GM18499 (cell line): Measurements from ENCODE around the gene STBD1.
"Not testable (repeated sequence)": the region's sequence is repeated elsewhere in the genome, so short reads cannot be mapped to it uniquely, and the experiment has no call there.

Experiments used
- ATAC-seq: cut with Tn5 transposase; IDR thresholded peaks from one replicate; pipeline ENCODE4 v1.9.1; 2021; ENCODE audit warnings: moderate number of reproducible peaks; ENCODE audit not compliant: insufficient read depth, unreplicated experiment

The STBD1 gene

DNA sequence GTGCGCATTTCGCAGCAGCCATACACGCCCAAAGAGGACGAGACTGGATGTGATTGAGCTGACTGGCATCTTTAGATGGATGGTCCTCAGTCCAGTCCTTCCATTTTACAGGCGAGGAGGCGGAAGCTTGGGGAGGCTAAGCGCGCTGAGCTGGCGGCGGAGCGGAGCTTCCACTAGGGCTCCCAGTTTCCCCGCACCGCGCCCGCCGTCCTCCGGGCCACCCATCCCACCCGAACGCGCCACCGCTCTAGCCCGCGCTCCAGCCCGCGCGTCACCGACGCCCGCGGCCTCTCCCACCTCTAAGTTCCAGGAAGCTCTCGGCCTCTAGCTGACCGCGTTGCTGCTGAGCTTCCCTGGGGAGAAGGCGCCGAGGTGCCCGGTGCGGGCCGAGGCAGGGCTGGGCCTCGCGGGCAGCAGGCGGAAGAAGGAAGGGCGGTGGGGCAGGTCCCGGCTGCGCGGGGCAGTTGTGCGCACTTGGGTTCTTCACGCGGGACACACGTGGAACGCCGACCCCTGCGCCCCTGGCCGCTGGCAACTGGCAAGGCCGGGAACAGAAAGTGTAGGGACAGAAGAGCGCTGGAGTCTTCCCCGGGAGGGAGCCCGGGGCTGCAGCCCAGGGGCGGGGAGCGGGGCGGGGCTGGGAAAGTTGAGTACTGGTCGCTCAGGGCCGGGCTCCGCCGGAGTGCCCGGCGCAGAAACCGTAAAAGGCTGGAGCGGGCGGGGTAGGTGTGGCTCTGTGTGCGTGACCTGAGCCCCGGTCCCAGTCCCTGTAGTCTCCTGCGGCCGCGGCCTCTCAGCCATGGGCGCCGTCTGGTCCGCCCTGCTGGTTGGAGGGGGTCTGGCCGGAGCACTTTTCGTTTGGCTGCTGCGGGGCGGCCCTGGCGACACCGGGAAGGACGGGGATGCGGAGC is at the start of gene STBD1:
Gene STBD1 (plus strand): TSS at position 763 of the 911 bp plus-strand sequence. CDS start 37 bp downstream, at position 800.
- ATAC-seq = no peak

DNA sequence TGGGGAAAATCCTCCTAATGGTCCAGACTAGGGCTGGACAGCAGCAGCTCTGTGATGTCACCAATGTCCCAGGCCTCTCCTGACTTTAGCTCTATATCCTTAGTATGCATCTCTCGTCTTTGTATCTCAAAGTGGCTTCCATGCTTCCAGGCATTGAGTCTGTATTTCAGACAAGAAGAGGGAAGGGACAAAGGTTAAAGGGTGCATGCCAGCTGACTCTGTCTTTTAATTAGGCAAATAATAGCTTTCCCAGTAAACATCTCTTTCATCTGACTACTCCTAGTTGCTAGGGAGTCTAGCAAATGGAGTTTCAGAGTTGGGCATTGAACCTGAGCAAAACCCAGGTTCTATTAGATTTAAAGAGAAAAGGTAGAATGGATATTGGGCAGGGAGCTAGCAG is 49.6 kb upstream of the STBD1 start:
- ATAC-seq = no peak

DNA sequence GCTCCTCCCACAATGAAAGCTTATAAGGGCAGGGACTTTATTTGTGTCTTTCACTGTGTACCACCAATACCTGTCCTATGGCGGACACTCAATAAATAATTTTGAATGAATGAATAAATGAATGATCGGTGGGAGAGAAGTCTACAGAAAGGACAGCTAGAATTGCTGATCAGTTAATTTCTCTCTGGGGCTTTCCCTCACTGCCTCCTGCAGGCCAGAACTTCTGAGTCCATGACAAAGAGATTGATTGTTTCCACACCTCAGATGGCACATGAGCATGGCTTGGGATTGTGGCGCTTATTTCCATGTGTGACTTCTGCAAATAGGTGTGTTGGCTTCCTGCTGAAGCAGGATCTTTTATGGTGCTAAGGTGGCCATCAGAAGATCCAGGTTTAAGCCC is 48.7 kb upstream of the STBD1 start:
- ATAC-seq = no peak

DNA sequence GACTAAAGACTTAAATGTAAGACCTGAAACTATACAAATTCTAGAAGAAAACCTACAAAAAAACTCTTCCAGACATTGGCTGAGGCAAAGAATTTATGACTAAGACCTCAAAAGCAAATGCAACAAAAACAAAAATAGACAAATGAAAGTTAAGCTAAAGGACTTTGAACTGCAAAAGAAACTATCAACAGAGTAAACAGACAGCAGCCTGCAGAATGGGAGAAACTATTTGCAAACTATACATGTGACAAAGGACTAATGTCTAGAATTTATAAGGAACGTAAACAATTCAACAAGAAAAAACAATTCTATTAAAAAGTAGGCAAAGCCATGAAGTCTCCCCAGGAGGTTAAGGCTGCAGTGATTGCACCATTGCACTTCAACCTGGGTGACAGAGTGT is 46.0 kb upstream of the STBD1 start:
- no peak for ATAC-seq

DNA sequence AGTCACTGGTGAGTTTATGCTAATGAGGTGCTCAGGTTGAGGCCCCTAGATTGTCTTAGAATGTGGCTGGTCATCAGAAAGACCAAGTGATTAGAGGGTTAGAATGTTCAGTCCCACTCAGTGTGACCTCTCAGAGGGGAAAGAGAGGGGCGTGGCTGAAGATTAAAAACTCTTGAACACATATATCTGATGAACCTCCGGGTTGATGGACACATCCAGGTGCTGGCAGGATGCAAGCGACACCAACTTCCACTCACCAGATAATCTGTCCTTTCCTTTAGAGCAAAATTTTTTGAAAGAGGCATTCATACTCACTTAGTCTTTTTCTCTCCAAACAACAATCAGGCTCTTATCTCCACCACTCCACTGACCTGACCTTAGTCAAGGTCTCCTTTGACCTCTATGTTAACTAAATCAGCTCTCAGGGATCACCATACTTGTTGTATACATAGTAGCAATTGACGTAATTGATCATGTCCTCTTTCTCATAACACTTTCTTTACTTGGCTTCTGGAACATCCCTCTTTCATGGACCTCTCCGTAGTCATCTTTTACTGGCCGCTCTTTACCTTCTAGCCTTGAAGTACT is 40.8 kb upstream of the STBD1 start:
- ATAC-seq = no peak

DNA sequence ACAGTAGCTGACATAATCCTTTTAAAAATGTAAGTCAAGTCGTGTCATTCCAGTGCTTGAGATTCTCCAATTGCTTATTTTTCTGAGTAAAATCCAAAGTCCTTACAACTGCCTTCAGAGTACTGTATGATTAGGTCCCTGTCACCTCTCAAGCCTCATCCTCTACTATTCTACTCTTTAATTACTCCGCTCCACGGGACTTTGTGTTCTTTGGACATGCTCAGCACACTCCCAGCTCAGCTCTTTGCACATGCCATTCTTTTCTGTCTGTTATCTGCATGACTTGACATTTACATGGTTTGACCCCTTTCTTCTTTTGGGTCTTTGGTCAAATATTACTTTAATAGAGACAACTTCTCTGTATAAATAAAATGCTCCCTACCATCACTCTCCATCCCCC is 39.9 kb upstream of the STBD1 start:
- no peak for ATAC-seq

DNA sequence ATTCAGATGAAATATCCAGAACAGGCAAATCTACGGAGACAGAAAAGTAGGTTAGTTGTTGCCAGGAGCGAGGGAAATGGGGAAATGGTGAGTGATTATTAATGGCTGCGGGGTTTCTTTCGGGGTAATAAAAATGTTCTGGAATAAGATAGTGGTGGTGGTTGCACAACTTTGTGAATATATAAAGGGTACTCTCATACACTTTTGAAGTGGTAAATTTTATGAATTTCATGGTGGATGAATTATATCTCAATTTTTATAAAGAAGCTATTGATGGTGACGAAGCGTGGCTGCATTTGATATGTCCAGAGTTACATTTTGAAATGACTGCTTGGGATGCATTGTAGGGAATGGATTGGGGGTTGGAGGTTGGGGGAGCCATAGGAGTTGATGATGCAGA is 38.7 kb upstream of the STBD1 start:
- no peak for ATAC-seq

DNA sequence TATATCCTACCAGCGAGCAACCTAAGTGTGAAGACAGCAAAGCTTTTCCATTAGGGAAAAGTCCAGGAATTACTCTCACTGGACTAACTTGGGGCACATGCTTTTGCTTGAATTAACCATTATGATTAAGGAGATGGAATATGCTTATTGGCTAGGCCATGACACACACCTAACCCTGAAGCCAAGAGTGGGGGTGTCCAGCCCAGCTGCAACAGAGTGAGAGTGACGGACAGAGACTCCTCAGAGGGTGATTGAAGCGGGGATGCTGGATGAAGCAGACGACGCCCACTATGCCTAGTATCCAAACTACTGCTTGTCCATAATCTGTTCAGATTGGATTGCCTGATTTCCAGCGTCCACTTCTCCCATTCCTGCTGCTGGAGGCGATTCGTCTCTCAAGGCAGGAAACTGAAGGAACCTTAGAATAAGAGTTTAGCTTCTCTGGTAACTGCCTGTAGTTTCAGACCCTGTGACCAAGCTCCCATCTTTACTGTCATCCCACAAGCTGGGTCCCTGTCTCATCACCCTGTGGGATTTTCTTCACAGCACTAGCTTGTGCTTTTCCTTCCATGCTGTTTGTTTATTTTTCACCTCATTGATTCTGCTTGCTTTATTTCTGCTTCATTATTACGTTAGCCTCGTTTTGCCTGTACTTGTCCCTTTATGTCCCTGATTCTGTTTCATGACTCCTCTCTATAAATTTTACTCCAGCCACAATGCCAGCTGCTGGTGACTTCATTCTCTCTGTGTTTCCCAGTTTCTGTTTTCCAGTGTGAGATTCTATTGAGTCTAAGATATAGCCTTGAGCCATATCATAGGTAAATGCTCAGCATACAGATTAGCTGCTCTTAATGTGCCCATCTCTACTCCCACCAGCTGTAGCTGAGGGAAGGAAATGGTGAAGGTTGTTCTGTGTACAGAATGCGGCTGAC is 36.0 kb upstream of the STBD1 start:
- no peak for ATAC-seq

DNA sequence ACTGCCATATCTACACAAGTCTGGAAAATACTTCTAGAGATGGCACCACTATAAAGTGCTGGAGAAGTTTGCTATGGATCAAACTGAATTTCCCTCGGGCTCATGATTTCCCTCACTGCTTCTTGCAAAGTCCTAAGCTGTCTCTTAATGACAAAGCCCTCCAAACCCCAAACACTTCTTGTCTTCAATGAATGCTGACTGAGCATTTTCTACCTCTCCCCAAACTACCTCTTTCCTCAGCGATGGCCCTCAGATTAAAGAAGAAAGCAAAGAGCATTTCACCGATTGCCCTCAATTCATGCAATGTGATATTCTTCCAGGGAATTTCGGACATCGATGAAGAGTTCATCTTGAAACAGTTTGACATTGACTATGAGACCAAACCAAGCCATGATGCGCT is 35.3 kb upstream of the STBD1 start:
- no peak for ATAC-seq

DNA sequence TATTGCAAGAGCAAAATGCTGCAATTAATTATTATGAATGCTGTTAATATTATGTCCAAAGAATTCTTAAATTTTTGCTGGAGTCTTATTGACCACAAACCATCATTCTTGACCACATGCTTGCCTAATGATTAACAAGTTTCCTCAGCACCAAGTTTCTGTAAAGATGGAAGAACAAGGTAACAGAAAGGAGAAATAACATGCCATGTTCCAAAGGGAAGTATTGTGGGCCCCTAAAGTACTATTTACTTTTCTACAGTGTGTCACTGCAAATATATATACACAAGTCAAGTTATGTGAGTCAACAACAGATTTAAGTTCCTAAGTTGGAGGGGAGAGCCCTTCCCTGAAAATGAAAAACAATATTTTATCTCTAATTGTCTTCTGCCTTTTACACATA is 34.5 kb upstream of the STBD1 start:
- ATAC-seq = no peak

DNA sequence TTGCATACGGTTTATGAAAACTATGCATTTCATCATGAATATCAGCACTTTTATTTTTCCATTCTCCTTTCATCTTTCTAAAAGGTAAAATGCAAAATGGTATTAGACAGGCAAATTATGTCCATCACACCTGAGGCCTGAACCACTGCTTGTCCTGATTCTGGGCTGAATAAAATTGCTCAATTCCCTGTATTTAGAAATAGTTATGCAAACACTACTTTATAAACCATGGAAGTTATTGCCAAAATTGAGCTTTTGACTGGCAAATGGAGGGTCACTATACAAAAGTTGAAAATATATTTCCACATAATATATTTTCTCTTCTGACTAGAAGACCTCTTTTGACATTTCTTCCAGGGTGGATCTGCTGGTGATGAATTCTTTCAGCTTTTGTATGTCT is 34.0 kb upstream of the STBD1 start:
- no peak for ATAC-seq

DNA sequence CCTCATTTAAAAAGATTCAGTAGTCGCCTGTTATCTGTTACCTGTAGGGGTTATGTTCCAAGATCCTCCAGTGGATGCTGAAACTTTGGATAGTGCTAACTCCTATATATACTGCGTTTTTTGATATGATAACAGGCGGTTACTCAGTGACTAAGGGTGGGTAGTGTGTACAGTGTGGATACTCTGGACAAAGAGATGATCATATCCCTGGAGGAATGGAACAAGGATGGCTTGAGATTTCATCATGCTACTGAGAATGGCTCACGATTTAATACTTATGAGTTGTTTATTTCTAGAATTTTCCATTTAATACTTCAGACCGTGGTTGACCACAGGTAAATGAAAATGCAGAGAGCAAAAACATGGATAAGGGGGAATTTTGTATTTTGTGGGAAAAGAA is 33.5 kb upstream of the STBD1 start:
- no peak for ATAC-seq

DNA sequence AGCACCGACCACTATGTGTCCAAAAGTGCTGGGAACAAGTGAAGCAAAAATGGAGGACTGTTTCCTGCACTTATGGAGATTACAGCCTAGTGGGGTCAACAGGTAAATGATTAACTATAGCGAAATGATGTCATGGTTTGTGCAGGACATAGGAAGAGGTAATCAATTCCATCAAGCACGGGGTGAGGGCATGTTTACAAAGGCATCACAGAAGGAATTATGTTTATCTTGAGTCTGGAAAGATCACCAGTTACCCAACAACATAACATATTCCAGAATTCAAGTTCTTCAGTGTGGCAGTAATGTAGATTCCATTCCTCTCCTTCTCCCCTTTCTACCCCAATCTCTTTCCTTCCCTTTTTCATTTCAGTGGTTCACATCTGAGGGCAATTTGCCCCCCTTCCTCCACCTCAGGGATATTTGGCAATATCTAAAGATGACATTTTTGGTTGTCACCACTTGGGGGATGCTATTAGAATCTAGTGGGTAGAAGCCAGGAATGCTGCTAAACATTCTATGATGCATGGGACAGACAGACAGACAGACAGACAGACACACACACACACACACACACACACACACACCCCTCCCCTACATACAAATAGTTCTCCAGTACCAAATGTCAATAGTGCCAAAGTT is 30.9 kb upstream of the STBD1 start:
- ATAC-seq = no peak

DNA sequence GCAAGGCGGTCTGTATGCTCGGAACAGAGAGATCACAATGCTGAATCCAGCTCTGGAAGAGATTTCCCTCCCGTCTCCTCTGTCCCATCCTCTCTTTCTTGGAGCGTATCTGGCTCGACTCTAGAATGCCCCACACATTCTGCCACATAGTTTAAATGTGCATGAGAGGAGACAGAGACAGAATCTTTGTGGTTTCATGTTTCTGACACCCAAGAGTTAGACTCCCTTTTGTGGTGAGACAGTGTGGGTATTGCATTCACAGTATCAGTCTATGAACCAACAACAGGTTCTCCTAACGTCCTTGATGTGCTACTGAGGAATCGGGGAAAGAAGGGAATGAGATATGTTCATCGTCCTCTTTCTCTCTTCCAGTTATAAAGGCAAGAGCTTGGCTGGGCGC is 29.7 kb upstream of the STBD1 start:
- ATAC-seq = no peak

DNA sequence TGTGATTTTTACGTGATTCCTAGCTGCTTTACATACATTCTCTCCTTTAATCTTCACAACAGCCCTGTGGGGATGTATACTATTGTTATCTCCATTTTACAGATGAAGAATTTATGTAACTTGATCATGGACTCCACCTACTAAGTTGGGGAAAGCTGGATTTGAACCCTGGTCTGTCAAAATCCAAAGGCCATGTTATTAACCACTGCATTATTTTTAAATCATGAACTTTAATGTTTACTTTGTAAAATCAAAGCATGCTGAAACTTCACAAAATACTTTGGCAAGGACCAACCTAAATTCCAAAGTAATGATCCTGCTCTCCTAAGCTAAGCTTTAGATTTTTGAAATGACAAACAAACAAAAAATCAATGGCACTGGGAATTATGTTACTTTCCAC is 28.9 kb upstream of the STBD1 start:
- no peak for ATAC-seq

DNA sequence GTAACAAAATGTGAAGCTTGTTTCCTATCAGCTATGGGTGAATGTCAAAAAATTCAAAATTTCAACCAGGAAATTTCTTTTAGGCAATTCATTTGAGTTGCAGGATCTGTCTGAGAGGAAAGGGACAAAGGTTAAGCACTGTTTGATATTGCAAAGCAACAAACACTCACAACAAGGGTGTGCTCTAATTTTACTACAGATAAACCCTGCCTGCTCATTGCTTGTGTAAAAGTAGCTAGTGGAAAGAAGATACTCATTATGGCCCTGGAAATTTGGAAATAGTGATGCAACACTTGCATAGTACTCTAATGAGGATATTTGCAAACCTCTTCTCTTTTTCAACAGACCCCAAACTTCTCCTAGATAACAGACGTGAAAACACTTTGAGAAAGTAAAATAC is 27.9 kb upstream of the STBD1 start:
- no peak for ATAC-seq

DNA sequence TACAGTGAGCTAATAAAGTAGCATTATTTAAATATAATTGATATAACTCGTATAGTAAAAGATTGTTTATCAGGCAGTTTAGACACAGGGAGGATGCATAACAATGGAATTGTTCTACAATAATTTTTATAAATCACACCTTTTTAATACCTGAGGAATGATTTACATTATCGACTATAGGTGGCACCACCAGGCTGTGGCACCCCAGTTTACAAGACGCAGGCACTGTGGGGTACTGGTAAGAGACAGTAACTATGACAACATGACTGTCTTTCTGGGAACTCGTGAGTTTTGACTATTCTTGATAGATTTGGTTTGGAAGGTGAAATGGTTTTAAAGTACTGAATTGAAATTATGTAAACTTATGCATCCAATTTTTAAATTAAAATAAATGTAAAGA is 27.1 kb upstream of the STBD1 start:
- ATAC-seq = no peak

DNA sequence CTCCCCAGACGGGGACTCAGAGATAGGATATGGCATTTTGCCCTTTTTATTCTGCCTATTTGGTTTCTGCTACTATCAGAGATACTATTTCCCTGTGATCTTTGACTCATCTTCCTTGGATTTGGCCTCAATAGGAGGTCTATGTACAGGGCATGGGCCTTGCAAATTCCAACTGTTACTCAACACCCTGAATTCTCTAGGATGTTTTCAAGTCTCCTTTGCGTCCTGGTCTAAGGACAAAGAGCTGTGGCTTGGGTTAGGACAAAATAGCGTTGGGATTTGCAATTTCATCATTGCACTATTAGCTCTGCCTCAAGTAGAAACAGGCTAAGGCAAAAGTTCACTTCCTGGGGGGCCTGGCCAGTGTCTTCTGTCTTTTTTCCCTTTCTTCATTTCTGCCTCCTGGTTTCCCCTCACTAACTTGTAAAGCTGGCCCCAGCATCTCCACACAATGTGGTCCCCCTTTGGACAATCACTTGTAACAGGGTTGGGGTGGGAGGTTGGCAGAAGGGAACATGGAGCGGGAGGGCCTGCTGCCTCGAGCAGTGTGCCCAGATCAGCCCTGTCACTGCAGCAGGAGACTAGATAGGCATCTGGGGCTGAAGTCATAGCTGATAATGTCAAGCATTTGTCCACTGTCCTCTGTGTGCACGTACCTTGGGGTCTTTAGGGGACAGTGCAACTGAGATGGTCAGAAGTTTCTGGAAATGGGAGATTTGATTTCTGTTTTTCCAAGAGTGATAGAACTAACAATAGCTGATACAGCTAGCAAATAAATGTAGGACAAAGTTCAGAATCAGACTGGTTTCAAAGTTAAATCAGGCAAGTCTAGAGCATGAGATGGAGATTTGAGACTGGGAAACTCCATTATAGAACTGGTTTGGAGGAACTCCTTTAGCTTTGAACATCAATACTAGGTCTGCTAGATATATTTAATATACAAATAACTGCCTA is 25.8 kb upstream of the STBD1 start:
- no peak for ATAC-seq

DNA sequence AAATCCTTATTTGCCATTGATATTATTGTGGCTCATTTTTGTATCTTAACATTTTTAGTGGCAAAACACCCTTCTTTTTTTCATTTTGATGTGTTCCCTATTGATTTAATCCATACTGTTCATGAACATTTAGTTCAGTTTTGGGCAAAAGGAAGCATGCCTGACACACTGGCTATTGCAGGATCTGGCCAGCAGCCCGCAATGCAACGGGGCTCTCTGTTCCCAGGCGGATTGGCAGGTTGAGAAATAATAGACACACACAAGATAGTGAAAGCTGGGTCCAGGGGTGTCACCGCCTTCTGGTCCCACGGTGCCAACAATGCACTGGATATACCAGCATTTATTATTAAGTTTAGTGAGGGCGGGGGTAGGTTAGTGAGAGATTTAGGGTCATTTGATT is 24.9 kb upstream of the STBD1 start:
- ATAC-seq = not testable (repeated sequence)
